Stomach (tissue), 4 donors: Measurements from ENCODE around the gene GLI1.

Experiments used
- CTCF ChIP-seq, 7 experiments: fragments of 450-650 bp in 4 of 7; fragments of 200-600 bp in 3 of 7; sonication (generic) in 3 of 7; IDR thresholded peaks; one replicate each; pipeline ENCODE4 v1.5.1; 2016 to 2019; ENCODE audit warnings: antibody characterized with exemption in 7 of 7, control low read depth in 2 of 7, mild to moderate bottlenecking in 1 of 7
- POLR2A ChIP-seq, 4 donors: fragments of 450-650 bp; IDR thresholded peaks; one replicate each; pipeline ENCODE4 v1.6.1; 2016; ENCODE audit warnings: antibody characterized with exemption in 4 of 4, control low read depth in 2 of 4, mild to moderate bottlenecking in 1 of 4, moderate library complexity in 1 of 4

GRCh38 chr12:57444744-57445143 lies 14.8 kb upstream of the GLI1 start:
- TF ChIP-seq CTCF (IDR thresholded peaks at IDR 0.05), result no peak
- TF ChIP-seq POLR2A (IDR thresholded peaks at IDR 0.05), result no peak
